Measurements from ENCODE around the gene EIF4H. TPM values are rescaled to one million over a fixed set of nuclear protein-coding genes. Genes with fewer than 3 reads are reported as not detected.

Gene EIF4H
- total RNA-seq, 1 experiment from 2014 or later, result 318 TPM

DNA sequence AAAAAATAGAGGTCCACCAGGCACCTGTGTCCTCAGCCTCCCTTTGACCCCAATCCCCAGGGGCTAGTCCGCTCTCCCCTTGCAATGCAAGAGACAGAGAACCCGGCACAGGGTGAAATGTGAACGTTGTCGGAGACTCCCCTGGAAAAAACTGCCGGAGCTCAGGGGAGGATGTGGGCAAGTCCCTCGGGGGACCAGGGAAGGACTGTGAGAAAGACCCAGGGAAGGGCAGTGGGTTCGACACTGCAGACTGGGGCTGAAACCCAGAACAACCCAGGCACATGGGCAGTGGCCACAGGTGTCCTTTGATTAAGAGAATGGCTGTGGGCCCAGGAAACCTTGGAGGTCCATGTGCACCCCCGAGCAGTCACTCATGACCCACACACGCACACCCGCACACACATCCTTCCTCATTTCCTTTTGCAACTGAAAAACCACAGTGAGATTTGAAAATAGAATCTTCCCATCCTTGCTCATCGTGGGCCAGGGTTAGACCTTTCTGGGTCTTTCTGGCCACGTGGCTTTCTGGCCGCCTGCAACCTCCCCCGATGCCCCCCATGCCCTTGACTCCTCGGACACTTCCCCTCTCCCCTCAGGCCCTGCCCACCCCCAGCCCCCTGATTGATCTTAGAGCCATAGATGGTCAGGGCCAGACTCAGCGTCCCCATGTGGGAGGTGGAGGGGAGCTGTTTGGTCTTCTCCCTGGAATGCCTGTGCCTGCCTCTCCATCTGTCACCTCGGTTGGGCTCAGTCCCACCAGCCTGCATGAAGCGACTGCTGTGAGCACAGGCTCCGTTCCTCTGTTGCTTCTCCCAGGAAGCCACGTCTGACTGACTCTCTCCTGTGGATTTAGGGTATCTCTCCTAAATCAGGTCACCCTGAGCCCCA lies 43.5 kb downstream of the EIF4H start:
- ATAC-seq, result no peak
- in situ Hi-C loops (cut with HindIII; ENCODE audit: low pct_unique_long_range_greater_than_20kb, low sequenced_read_pairs), result no loop called here

DNA sequence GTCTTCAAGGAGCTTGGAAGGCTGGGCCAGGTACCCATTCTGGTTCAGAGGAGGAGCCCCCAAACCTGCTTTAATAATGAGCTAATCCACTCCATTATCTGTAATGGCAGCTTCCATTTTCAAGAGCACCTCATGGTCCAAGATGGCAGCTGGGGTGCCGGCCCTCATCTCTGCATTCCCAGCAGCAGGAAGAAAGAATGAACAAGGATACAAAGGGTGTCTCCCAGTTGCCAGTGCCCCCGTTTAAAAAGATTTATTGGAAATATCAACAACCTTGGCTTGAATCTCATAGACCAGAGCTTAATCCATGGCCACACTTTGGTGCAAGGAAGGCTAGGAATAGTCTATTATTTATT lies 44.2 kb downstream of the EIF4H start:
- ATAC-seq (no peak), DNase-seq (ENCODE audit: low read depth, low spot score) (no peak)
- Histone ChIP-seq H3K27ac (ENCODE audit: low read length) (no peak overlapping the region), H3K4me1 (ENCODE audit: control insufficient read depth, insufficient read depth, low read length) (no peaks in the 10 kb centered on the region), H3K36me3 (ENCODE audit: control insufficient read depth, insufficient read depth, low read length) (no peaks in the 10 kb centered on the region), H3K9me3 (ENCODE audit: control insufficient read depth, insufficient read depth, low read depth, low read length) (no peaks in the 10 kb centered on the region), H3K4me3 (ENCODE audit: low read depth in 2 of 2, low read length in 2 of 2) (no peak overlapping the region), H3K27me3 (ENCODE audit: control insufficient read depth, insufficient read depth, low read length) (no peaks in the 10 kb centered on the region)
- in situ Hi-C loops (cut with HindIII; ENCODE audit: low pct_unique_long_range_greater_than_20kb, low sequenced_read_pairs) (no loop called here), intact Hi-C loops (cut with micrococcal nuclease; ENCODE audit: unreplicated experiment) (no loop called here)
- TF ChIP-seq CTCF (IDR thresholded peaks at IDR 0.05) (no peak), POLR2AphosphoS5 (IDR thresholded peaks at IDR 0.05; ENCODE audit: low read depth, low read length) (no peak), SIN3A (IDR thresholded peaks at IDR 0.05; ENCODE audit: borderline replicate concordance, insufficient read depth, low read depth, low read length) (no peak), TCF7L2 (IDR thresholded peaks at IDR 0.05; ENCODE audit: low read depth, low read length) (no peak)
- TF ChIP-seq, protein P1, sequence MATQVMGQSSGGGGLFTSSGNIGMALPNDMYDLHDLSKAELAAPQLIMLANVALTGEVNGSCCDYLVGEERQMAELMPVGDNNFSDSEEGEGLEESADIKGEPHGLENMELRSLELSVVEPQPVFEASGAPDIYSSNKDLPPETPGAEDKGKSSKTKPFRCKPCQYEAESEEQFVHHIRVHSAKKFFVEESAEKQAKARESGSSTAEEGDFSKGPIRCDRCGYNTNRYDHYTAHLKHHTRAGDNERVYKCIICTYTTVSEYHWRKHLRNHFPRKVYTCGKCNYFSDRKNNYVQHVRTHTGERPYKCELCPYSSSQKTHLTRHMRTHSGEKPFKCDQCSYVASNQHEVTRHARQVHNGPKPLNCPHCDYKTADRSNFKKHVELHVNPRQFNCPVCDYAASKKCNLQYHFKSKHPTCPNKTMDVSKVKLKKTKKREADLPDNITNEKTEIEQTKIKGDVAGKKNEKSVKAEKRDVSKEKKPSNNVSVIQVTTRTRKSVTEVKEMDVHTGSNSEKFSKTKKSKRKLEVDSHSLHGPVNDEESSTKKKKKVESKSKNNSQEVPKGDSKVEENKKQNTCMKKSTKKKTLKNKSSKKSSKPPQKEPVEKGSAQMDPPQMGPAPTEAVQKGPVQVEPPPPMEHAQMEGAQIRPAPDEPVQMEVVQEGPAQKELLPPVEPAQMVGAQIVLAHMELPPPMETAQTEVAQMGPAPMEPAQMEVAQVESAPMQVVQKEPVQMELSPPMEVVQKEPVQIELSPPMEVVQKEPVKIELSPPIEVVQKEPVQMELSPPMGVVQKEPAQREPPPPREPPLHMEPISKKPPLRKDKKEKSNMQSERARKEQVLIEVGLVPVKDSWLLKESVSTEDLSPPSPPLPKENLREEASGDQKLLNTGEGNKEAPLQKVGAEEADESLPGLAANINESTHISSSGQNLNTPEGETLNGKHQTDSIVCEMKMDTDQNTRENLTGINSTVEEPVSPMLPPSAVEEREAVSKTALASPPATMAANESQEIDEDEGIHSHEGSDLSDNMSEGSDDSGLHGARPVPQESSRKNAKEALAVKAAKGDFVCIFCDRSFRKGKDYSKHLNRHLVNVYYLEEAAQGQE (IDR thresholded peaks at IDR 0.05; ENCODE audit: insufficient read depth in 1 of 2, low read depth in 2 of 2, low read length in 1 of 2), result no peak
- no TSS peak for BruUV-seq (replicated peaks)
- CTCF ChIA-PET, result interaction anchor here (0.6 kb wide), 1 partner anchor 105 kb away, joined by 3 read pairs; no protein-coding TSS in a partner anchor
- POLR2A ChIA-PET, result interaction anchor here (0.6 kb wide), 1 partner anchor 15 kb away, joined by 4 read pairs; no protein-coding TSS in a partner anchor

More for the DNA sequence above, 43.5 kb downstream of the EIF4H start:
- no peak for DNase-seq (ENCODE audit: low read depth, low spot score)
- ChIA-PET POLR2A (interaction anchor here (0.6 kb wide), 1 partner anchor 14 kb away, joined by 4 read pairs; no protein-coding TSS in a partner anchor), CTCF (no interaction called here)
- TF ChIP-seq POLR2AphosphoS5 (IDR thresholded peaks at IDR 0.05; ENCODE audit: low read depth, low read length), result no peak
- TF ChIP-seq SIN3A (IDR thresholded peaks at IDR 0.05; ENCODE audit: borderline replicate concordance, insufficient read depth, low read depth, low read length), result no peak
- no peak for TF ChIP-seq TCF7L2 (IDR thresholded peaks at IDR 0.05; ENCODE audit: low read depth, low read length)
- intact Hi-C loops (cut with micrococcal nuclease; ENCODE audit: unreplicated experiment), result no loop called here
- Histone ChIP-seq H3K9me3 (ENCODE audit: control insufficient read depth, insufficient read depth, low read depth, low read length) (no peaks in the 10 kb centered on the region), H3K36me3 (ENCODE audit: control insufficient read depth, insufficient read depth, low read length) (no peaks in the 10 kb centered on the region), H3K27me3 (ENCODE audit: control insufficient read depth, insufficient read depth, low read length) (no peaks in the 10 kb centered on the region), H3K4me1 (ENCODE audit: control insufficient read depth, insufficient read depth, low read length) (no peaks in the 10 kb centered on the region), H3K27ac (ENCODE audit: low read length) (no peak overlapping the region), H3K4me3 (ENCODE audit: low read depth in 2 of 2, low read length in 2 of 2) (no peak overlapping the region)
- BruUV-seq (replicated peaks), result no TSS peak

Measured in Panc1 (cell line).